NB4 (cell line): ENCODE measurements around the gene PPL.
A peak's percentile ranks its signal among the peaks of the same experiment; 100 is the strongest.

Experiments used
- DNase-seq: peaks from one replicate; pipeline ENCODE4 v3.0.0; 2010; ENCODE audit warnings: low read depth
- H3K4me3 ChIP-seq: one replicate; pipeline ENCODE4 v1.5.1; 2011; ENCODE audit warnings: mild to moderate bottlenecking, low read depth, low read length, moderate library complexity
- MYC ChIP-seq: IDR thresholded peaks from 2 replicates; pipeline ENCODE4 v1.6.1; 2011; ENCODE audit warnings: low read depth, low read length
- POLR2A ChIP-seq: IDR thresholded peaks from 2 replicates; pipeline ENCODE4 v1.6.1; 2011; ENCODE audit warnings: mild to moderate bottlenecking; ENCODE audit not compliant: insufficient read length; ENCODE audit errors: extremely low read depth
- TF ChIP-seq, protein P1 (sequence below): IDR thresholded peaks from 2 replicates; pipeline ENCODE4 v1.6.1; 2011; ENCODE audit warnings: low read depth, low read length
- TF ChIP-seq, protein P2 (sequence below): IDR thresholded peaks from one replicate; pipeline ENCODE4 v1.5.1; 2012; ENCODE audit warnings: low read depth, low read length

Gene PPL

DNA sequence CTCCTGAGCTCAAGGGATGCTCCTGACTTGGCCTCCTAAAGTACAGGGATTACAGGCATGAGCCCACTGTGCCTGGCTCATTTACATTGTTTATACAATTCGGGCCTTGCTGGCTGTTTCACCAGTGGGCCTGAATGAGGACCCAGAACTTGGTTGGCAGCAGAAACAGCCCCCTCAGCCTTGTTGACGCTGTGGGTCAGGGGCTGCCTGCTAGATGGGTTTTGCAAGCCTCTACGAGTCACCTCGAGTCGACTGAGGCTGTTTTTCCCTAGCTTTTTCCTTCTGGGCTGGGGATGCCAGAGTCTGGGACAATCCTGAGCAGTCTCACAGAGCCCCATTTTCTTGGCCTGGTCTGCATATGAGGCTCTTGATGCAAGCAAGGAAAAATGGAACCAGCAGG lies 16.1 kb downstream of the PPL start:
- no peak for DNase-seq
- TF ChIP-seq MYC (no peak), POLR2A (no peak)
- TF ChIP-seq, protein P1, sequence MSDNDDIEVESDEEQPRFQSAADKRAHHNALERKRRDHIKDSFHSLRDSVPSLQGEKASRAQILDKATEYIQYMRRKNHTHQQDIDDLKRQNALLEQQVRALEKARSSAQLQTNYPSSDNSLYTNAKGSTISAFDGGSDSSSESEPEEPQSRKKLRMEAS = no peak
- TF ChIP-seq, protein P2, sequence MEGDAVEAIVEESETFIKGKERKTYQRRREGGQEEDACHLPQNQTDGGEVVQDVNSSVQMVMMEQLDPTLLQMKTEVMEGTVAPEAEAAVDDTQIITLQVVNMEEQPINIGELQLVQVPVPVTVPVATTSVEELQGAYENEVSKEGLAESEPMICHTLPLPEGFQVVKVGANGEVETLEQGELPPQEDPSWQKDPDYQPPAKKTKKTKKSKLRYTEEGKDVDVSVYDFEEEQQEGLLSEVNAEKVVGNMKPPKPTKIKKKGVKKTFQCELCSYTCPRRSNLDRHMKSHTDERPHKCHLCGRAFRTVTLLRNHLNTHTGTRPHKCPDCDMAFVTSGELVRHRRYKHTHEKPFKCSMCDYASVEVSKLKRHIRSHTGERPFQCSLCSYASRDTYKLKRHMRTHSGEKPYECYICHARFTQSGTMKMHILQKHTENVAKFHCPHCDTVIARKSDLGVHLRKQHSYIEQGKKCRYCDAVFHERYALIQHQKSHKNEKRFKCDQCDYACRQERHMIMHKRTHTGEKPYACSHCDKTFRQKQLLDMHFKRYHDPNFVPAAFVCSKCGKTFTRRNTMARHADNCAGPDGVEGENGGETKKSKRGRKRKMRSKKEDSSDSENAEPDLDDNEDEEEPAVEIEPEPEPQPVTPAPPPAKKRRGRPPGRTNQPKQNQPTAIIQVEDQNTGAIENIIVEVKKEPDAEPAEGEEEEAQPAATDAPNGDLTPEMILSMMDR = no peak
- H3K4me3 ChIP-seq = no peak overlapping the region

DNA sequence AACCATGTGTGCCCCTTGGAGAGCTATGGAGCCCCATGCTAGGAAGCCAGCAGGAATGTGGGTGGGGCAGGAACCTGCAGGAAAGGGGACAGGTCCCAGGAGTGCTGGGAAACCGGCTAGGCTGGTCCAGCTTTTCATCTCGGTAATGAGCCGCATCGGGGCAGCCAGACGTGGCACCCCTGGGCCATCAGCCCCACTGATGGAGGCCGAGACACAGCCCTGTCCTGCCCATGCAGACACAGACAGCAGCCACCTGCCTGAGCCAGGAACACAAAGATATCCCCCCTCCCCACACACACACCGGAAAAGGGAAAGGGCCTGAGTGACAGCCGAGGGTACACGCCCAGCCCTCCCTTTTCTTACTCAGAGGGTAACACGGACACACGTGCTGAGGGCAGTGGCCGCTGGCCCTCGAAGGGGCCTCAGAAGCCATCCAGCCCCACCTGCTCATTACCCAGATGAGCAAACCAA lies 18.1 kb downstream of the PPL start:
- DNase-seq = no peak
- TF ChIP-seq, protein P1 = no peak
- TF ChIP-seq POLR2A = no peak
- TF ChIP-seq, protein P2 = no peak
- TF ChIP-seq MYC = no peak
- H3K4me3 ChIP-seq = no peak overlapping the region

DNA sequence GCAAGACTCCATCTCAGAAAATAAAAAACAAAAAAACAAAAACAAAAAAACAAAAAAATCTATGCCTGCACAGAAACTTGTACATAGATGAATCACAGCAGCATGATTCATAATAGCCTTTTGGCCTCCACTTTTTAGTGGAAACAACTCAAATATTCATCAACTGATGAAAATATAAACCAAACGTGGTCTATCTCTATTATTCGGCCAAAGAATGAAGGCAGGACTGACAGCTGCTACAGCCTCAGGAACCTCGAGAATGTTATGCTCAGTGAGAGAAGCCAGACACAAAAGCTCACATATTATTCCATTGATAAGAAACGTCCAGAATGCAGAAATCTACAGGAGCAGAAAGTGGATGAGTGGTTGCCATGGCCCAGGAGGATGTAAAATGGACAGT lies 19.8 kb downstream of the PPL start:
- no peak for TF ChIP-seq POLR2A
- TF ChIP-seq, protein P2 = no peak
- TF ChIP-seq, protein P1 = no peak
- no peak for TF ChIP-seq MYC
- no peak overlapping the region for H3K4me3 ChIP-seq
- no peak for DNase-seq

DNA sequence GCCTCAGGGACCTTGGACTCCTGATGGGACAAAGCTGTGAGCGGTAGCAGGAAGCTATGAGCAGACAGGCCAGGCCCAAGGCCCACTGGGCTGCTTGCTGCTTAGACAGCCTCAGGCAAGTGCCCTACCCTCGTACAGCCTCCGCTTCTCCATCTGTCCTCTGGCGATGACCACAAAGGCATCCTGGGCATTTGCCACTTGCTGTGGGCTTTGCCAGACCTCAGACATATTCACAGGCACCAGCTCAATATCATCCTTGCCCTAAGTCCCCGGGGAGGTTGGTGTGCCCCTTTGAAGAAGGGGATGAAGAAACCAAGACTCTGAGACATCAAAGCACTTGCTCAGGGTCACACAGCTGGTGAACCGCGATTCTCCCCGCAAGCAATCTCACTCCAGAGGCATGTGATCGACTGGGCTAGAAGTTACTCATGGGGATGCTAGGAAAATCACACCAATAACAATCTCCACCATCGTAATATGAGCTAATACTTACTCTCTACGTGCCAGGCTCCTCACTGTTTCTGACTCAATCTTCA lies 21.7 kb downstream of the PPL start:
- DNase-seq = peak; percentile 31
- TF ChIP-seq POLR2A (no peak), MYC (no peak)
- TF ChIP-seq, protein P2 = no peak
- TF ChIP-seq, protein P1 = no peak

DNA sequence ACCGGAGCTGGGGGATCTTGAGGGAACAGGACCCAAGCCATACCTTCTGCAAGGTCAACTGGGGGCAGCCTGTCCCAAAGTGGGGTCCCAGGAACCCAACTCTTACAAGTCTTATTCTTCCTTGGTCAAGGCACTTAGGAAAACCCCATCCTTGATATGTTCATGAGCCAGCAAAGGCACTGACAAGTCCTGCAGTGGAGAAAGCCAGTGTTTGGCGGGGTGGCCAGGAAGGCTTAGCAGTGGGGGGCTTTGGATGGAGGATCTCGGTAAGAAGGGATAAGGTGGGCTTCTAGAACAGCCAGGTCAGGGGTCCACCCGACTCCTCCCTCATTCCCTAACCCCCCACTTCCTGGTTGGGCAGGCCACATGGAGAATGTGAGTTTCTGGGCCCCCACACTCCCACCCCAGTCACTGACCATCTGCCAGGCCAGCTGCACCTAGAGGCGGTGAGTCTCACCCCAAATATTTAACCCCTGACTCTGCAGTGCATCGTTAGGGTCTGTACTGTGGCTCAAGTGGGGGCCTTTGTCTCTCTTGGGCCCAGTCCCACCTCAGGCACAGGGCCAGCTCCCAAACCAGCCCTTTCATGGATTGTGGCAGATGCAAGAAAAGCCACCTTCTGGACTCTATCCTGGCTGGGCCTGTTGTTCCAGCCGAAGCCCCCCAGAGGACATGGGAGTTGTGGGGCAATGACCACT lies 22.3 kb downstream of the PPL start:
- DNase-seq = no peak
- TF ChIP-seq, protein P2 = no peak
- no peak for TF ChIP-seq MYC
- TF ChIP-seq POLR2A = no peak
- TF ChIP-seq, protein P1 = no peak
- no peak overlapping the region for H3K4me3 ChIP-seq

More for the DNA sequence above, 21.7 kb downstream of the PPL start:
- H3K4me3 ChIP-seq = no peak overlapping the region
